Transverse colon (tissue), 4 donors: Measurements from ENCODE around the gene CDH13.

Source experiments
- EP300 ChIP-seq: sonication (generic); formaldehyde crosslinking; IDR thresholded peaks from one replicate; pipeline ENCODE4 v1.6.1; 2017; ENCODE audit warnings: antibody characterized with exemption, low read depth
- POLR2A ChIP-seq: fragments of 450-650 bp; IDR thresholded peaks from one replicate; pipeline ENCODE4 v1.6.1; 2016; ENCODE audit warnings: antibody characterized with exemption, mild to moderate bottlenecking, moderate library complexity
- POLR2AphosphoS5 ChIP-seq, 3 donors: sonication (generic); formaldehyde crosslinking; IDR thresholded peaks; one replicate each; pipeline ENCODE4 v1.6.1; 2016; ENCODE audit warnings: antibody characterized with exemption in 3 of 3
- TF ChIP-seq, protein P1 (sequence below), 5 experiments: fragments of 200-600 bp in 3 of 5; fragments of 450-650 bp in 2 of 5; sonication (generic) in 3 of 5; IDR thresholded peaks; 1 replicate in 2 of 5; 2 replicates in 3 of 5; pipeline ENCODE4 v1.5.1; 2016 to 2017; ENCODE audit warnings: antibody characterized with exemption in 5 of 5, inconsistent platforms in 3 of 5, mild to moderate bottlenecking in 2 of 5, moderate library complexity in 1 of 5

- TF ChIP-seq POLR2AphosphoS5 (IDR thresholded peaks at IDR 0.05) (no peak), POLR2A (no peak), EP300 (no peak)
- TF ChIP-seq, protein P1, sequence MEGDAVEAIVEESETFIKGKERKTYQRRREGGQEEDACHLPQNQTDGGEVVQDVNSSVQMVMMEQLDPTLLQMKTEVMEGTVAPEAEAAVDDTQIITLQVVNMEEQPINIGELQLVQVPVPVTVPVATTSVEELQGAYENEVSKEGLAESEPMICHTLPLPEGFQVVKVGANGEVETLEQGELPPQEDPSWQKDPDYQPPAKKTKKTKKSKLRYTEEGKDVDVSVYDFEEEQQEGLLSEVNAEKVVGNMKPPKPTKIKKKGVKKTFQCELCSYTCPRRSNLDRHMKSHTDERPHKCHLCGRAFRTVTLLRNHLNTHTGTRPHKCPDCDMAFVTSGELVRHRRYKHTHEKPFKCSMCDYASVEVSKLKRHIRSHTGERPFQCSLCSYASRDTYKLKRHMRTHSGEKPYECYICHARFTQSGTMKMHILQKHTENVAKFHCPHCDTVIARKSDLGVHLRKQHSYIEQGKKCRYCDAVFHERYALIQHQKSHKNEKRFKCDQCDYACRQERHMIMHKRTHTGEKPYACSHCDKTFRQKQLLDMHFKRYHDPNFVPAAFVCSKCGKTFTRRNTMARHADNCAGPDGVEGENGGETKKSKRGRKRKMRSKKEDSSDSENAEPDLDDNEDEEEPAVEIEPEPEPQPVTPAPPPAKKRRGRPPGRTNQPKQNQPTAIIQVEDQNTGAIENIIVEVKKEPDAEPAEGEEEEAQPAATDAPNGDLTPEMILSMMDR (IDR thresholded peaks at IDR 0.05): no peak
These were observed 499.3 kb downstream of the CDH13 start for GRCh38 chr16:83125999-83126568.
